Fibroblast of villous mesenchyme (primary cell): ENCODE data around the gene CYBRD1. TPM values are rescaled to one million over a fixed set of nuclear protein-coding genes. Genes with fewer than 3 reads are reported as not detected.

Source experiments
- DNase-seq: peaks from one replicate; pipeline ENCODE4 v3.0.0-alpha.2; 2010; ENCODE audit warnings: low read depth
- H3K4me3 ChIP-seq: 2 replicates; pipeline ENCODE4 v1.5.1; 2011; ENCODE audit warnings: low read depth, mild to moderate bottlenecking, low read length
- total RNA-seq: library from RNA; depleted of rRNA; stranded (reverse); fragments of >200 nt; gene quantifications from 2 replicates; pipeline ENCODE4 v1.2.3, GENCODE V29; 2012
- TF ChIP-seq, protein P1 (sequence below): IDR thresholded peaks from 2 replicates; pipeline ENCODE4 v1.5.1; 2012; ENCODE audit warnings: low read depth, mild to moderate bottlenecking, low read length; ENCODE audit not compliant: insufficient read depth

The CYBRD1 gene
- total RNA-seq, 1 donor = 189 TPM

DNA sequence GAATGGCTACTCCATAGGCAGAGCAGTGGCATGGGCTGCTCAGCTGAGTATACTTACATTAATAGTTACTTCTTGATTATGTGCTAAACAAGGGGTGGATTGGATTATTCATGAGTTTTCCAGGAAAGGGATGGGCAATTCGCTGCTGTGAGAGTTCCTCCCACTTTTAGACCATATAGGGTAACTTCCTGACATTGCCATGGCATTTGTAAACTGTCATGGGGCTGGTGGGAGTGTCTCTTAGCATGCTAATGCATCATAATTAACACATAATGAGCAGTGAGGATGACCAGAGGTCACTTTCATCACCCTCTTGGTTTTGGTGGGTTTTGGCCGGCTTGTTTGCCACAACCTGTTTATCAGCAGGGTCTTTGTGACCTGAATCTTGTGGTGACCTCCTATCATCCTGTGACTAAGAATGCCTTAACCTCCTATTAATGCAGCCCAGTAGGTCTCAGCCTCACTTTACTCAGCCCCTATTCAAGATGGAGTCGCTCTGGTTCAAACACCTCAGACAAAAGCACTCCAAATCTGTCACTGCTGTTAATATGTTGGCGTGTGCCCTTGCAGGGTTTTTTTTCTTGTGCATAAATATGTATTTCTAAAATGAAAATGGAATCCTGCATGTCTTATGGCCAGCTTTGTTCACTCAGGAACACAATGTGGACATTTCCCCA, 56.0 kb downstream of the CYBRD1 start:
- no peak for DNase-seq
- TF ChIP-seq, protein P1, sequence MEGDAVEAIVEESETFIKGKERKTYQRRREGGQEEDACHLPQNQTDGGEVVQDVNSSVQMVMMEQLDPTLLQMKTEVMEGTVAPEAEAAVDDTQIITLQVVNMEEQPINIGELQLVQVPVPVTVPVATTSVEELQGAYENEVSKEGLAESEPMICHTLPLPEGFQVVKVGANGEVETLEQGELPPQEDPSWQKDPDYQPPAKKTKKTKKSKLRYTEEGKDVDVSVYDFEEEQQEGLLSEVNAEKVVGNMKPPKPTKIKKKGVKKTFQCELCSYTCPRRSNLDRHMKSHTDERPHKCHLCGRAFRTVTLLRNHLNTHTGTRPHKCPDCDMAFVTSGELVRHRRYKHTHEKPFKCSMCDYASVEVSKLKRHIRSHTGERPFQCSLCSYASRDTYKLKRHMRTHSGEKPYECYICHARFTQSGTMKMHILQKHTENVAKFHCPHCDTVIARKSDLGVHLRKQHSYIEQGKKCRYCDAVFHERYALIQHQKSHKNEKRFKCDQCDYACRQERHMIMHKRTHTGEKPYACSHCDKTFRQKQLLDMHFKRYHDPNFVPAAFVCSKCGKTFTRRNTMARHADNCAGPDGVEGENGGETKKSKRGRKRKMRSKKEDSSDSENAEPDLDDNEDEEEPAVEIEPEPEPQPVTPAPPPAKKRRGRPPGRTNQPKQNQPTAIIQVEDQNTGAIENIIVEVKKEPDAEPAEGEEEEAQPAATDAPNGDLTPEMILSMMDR = no peak
- no peak overlapping the region for H3K4me3 ChIP-seq

DNA sequence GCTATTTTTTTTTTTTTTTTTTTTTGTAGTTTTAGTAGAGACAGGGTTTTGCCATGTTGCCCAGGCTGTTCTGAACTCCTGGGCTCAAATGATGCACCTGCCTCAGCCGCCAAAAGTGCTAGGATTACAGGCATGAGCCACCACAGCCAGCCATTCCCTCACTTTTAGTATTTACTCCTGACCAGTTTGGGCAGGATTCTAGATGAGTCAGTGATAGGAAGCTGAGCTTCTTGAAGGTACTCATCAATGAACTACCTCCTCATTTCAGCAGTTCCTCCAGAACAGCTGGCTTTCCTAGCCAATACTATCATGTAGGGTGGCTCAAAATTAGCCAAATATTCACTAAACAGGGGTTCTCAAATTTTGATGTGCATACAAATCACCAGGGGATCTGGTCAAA, 57.2 kb downstream of the CYBRD1 start:
- DNase-seq = no peak
- TF ChIP-seq, protein P1 = no peak
- H3K4me3 ChIP-seq = no peak overlapping the region

DNA sequence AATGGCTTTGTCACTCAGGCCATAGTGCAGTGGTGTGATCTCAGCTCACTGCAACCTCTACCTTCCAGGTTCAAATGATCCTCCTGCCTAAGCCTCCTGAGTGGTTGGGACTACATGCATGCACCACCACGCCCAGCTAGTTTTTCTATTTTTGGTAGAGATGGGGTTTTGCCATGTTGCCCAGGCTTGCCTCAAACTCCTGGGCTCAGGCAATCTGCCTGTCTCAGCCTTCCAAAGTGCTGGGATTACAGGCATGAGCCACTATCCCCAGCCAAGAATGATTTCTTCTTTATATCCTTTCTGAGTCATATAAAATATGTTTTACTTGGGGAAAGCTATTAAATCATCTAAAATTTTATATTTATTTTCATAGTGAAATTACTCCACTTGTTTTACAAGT, 61.3 kb downstream of the CYBRD1 start:
- TF ChIP-seq, protein P1 = no peak
- H3K4me3 ChIP-seq = no peak overlapping the region
- no peak for DNase-seq

DNA sequence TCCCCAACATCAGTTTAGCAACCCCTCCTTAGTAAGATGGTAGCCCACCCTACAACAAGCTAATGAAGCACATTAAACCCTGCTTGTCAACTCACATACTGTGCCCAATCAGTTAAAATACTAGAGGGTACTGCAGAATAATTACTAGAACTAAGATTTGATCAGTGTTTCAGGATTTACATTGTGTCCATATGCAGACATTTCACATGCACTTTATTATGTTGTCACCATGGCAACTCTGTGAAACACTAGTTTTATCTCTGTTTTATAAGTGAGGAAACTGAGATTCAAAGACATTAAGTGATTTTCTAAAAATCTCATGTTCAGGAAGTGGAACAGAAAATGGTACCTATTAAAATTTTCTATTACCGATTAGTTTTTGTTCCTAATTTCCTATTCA, 61.7 kb downstream of the CYBRD1 start:
- DNase-seq = no peak
- no peak overlapping the region for H3K4me3 ChIP-seq
- TF ChIP-seq, protein P1 = no peak

DNA sequence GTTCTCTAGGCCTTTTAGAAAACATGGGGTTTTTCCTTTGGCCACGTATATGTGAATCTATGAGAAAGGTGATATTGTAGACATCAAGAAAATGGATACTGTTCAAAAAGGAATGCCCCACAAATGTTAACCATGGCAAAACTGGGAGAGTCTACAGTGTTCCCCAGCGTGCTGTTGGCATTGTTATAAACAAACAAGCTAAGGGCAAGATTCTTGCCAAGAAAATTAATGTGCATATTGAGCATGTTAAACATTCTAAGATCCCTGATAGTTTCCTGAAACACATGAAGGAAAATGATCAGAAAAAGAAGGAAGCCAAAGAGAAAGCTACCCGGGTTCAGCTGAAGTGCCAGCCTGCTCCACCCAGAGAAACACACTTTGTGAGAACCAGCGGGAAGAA, 64.9 kb downstream of the CYBRD1 start:
- no peak for DNase-seq
- TF ChIP-seq, protein P1 = no peak
- no peak overlapping the region for H3K4me3 ChIP-seq

DNA sequence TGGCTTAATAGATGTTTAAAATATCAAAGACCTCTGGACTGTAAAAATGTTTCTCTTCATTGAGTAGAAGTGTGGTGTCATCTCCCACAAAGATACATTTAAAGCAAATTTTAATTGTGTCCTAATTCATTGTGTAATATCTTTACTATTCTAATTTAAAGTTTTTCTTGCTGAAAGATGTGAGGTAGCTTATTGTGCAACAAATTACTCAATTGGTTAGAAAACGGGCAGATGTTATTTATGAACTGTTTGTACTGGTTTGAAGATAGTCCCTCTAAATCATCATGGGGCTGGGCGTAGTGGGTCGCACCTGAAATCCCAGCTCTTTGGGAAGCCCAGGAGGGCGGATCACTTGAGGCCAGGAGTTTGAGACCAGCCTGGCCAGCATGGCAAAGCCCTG, 65.3 kb downstream of the CYBRD1 start:
- DNase-seq = peak; percentile 48
- no peak overlapping the region for H3K4me3 ChIP-seq
- TF ChIP-seq, protein P1 = no peak

DNA sequence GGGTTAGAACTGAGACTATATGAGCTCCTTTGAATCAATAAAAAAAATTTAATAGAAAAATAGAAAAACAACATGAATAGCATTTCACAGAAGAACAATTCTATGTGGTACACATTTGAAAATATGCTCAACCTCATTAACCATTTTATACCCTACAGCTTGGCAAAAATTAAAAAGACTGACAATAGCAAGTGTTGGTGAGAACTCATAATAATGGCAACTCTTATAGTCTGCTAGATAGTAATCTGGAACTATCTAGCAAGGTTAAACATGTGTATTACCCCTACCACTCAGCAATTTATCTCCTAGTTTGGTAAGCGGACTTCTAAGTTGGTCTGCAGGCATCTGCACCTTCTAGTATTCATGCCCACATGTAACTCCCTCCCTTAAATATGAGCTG, 67.8 kb downstream of the CYBRD1 start:
- TF ChIP-seq, protein P1 = no peak
- DNase-seq = no peak

More for the DNA sequence above, 67.8 kb downstream of the CYBRD1 start:
- no peak overlapping the region for H3K4me3 ChIP-seq
